Heart left ventricle (tissue), 16 donors: ENCODE measurements around the gene DDTL. TPM values are rescaled to one million over a fixed set of nuclear protein-coding genes. Genes with fewer than 3 reads are reported as not detected.

Source experiments
- ATAC-seq, 4 donors: fragments of 200-7000 bp; cut with Tn5 transposase; one replicate each; pipeline ENCODE4 v1.9.1; 2020 to 2022; ENCODE audit warnings: moderate library complexity in 4 of 4, mild to moderate bottlenecking in 3 of 4, moderate number of reproducible peaks in 1 of 4
- DNase-seq, 5 donors: peaks; one replicate each; pipeline ENCODE4 v3.0.0-alpha.2; 2020
- H3K27ac ChIP-seq, 12 donors: fragments of 200-600 bp; sonication (generic) in 4 of 12; one replicate each; pipeline versions ENCODE4 v1.5.0 to v1.8.0; 2016 to 2022; ENCODE audit warnings: mild to moderate bottlenecking in 2 of 12
- H3K27me3 ChIP-seq, 9 donors: fragments of 200-600 bp; sonication (generic) in 2 of 9; one replicate each; pipeline versions ENCODE4 v1.5.1 to v1.8.0; 2016 to 2022; ENCODE audit warnings: mild to moderate bottlenecking in 3 of 9
- H3K36me3 ChIP-seq, 9 donors: fragments of 200-600 bp; sonication (generic) in 2 of 9; one replicate each; pipeline versions ENCODE4 v1.5.0 to v1.8.0; 2018 to 2022; ENCODE audit warnings: mild to moderate bottlenecking in 2 of 9
- H3K4me1 ChIP-seq, 12 donors: fragments of 200-600 bp; sonication (generic) in 4 of 12; one replicate each; pipeline versions ENCODE4 v1.5.0 to v1.8.0; 2016 to 2022; ENCODE audit warnings: mild to moderate bottlenecking in 3 of 12
- H3K4me3 ChIP-seq, 12 donors: fragments of 200-600 bp; sonication (generic) in 4 of 12; one replicate each; pipeline versions ENCODE4 v1.5.0 to v1.8.0; 2017 to 2022; ENCODE audit warnings: mild to moderate bottlenecking in 9 of 12, moderate library complexity in 4 of 12
- H3K9me3 ChIP-seq, 12 donors: fragments of 200-600 bp; sonication (generic) in 4 of 12; one replicate each; pipeline versions ENCODE4 v1.5.0 to v1.8.0; 2016 to 2022; ENCODE audit warnings: mild to moderate bottlenecking in 1 of 12
- POLR2A ChIP-seq, 2 donors: fragments of 450-650 bp; IDR thresholded peaks; one replicate each; pipeline ENCODE4 v1.6.1; 2017; ENCODE audit warnings: antibody characterized with exemption in 2 of 2, mild to moderate bottlenecking in 2 of 2, moderate library complexity in 2 of 2
- WGBS, 4 donors: extraction: QIAGEN DNeasy Blood & Tissue Kit in 2 of 4; methylation state at CpG; one replicate each; pipeline versions ENCODE4 v1.1.5 to v1.1.7; 2013 to 2018; 5-methylcytosine and 5-hydroxymethylcytosine counted together
- intact Hi-C, 10 donors: fragments of 100-400 bp; cut with DNase I; formaldehyde crosslinking; loops; one replicate each; pipeline versions ENCODE4 v1.11.1 to v1.14.2; 2022
- polyA plus RNA-seq, 2 donors: library from polyadenylated mRNA; stranded (reverse); fragments of 200-250 nt; gene quantifications; one replicate each; pipeline ENCODE4 v1.2.3, GENCODE V29; 2013
- total RNA-seq, 9 donors: library from RNA; depleted of rRNA in 2 of 9; stranded (reverse); fragments of >200 nt in 2 of 9; fragmentation: NEBNext Ultra II Directional in 3 of 9; extraction: Animal tissue kit (Norgen Biotek cat#: 25700) in 3 of 9; gene quantifications; one replicate each; pipeline versions ENCODE4 v1.1.0 to v1.2.4, GENCODE V29; 2016 to 2023
- TF ChIP-seq, protein P1 (sequence below), 12 donors: fragments of 200-600 bp; sonication (generic) in 4 of 12; IDR thresholded peaks; one replicate each; pipeline versions ENCODE4 v1.5.0 to v1.8.0; 2018 to 2022; ENCODE audit warnings: antibody characterized with exemption in 12 of 12, mild to moderate bottlenecking in 5 of 12
- donor health status: ischemic (EF 13 %, LVEDD 7.1; RV severe dilation, severe dysfunction).
- donor health status: healthy with polysubstance abuse.
- donor health status: DM: no; HTN: yes; CAD: no.
- donor health status: DM: no; HTN: no; CAD: no.
- donor health status: ischemic (EF 25% LVEDD 6.9; RV normal size, moderate dysfunction).
- donor health status: ischemic (EF 25% LVEDD 5.7; RV mildly dilated, moderate dysfunction).
- donor health status: healthy.
- donor health status: DM: yes; HTN: yes; CAD: no.
- donor health status: ischemic (EF 35%, LVEDD 5.7; RV mildly dilated, moderate dysfunction).
- donor health status: nonischemic (EF 11% LVEDD 7.7; RV severe dilation, severe dysfunction).
- donor health status: DM: yes; HTN: yes; CAD: no.
- donor health status: PGD.
- donor health status: ischemic (EF 29% LVEDD 5.4; RV normal size, mild dysfunction).
- donor health status: nonischemic (EF 23%, LVEDD 6.1; RV moderate dilation, normal function).

DDTL gene
- total and polyA plus RNA-seq, 11 donors: 1.1 to 6.7 (median 2.2) TPM; not detected in 4

DNA sequence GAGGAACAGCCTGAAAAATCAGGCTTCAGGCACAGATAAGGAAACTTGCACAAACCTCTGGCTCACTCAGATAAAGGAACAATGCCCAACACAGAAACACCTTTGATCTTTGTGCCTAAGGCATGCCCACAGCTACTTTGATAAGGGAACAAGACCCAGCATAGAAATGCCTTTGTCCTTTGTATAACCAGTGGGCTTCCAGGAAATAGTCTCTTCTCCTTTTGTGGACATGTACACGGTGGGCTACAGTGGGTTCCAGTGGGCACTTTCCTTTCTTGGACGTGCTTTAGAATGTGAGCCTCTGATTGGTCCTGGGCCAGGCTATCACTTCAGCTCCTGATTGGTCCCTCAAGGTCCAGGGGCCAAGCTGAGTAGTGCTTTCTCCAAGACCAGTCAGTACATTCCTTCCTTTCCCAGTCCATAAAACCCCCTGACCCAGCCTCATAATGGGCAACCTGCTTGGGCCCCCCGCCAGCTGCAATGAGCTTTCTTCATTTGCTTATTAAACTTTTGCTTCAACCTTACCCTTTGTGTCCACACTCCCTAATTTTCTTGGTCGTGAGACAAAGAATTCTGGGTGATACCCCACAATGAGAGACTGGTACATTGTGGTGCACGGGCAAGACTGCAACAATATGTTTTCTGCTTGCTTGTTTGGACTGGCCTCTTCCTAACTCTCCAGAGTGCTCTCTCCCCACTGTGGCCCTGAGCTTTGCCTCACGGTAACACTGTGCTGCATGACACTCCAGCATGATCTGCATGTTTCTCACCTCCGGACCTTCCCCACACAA, 42.7 kb downstream of the DDTL start:
- Histone ChIP-seq H3K27ac (no peak overlapping the region), H3K4me3 (no peak overlapping the region), H3K36me3 (no peaks in the 10 kb centered on the region), H3K27me3 (no peaks in the 10 kb centered on the region), H3K9me3 (no peaks in the 10 kb centered on the region), H3K4me1 (peaks cover 0 to 32% (median 22%) of the 10 kb centered on the region in 12 donors)
- no peak for ATAC-seq
- DNase-seq: no peak
- TF ChIP-seq POLR2A (IDR thresholded peaks at IDR 0.05): no peak
- TF ChIP-seq, protein P1, sequence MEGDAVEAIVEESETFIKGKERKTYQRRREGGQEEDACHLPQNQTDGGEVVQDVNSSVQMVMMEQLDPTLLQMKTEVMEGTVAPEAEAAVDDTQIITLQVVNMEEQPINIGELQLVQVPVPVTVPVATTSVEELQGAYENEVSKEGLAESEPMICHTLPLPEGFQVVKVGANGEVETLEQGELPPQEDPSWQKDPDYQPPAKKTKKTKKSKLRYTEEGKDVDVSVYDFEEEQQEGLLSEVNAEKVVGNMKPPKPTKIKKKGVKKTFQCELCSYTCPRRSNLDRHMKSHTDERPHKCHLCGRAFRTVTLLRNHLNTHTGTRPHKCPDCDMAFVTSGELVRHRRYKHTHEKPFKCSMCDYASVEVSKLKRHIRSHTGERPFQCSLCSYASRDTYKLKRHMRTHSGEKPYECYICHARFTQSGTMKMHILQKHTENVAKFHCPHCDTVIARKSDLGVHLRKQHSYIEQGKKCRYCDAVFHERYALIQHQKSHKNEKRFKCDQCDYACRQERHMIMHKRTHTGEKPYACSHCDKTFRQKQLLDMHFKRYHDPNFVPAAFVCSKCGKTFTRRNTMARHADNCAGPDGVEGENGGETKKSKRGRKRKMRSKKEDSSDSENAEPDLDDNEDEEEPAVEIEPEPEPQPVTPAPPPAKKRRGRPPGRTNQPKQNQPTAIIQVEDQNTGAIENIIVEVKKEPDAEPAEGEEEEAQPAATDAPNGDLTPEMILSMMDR (IDR thresholded peaks at IDR 0.05): no peak
- intact Hi-C loops: loop anchor here in 8 of 10 donors (5.0 to 10.0 kb wide), 7 partner anchors 57 to 165 kb away; no protein-coding TSS in a partner anchor
- WGBS, 4 donors: 81 to 89% (median 87%) methylated on average over 7 of the region's 7 CpGs

DNA sequence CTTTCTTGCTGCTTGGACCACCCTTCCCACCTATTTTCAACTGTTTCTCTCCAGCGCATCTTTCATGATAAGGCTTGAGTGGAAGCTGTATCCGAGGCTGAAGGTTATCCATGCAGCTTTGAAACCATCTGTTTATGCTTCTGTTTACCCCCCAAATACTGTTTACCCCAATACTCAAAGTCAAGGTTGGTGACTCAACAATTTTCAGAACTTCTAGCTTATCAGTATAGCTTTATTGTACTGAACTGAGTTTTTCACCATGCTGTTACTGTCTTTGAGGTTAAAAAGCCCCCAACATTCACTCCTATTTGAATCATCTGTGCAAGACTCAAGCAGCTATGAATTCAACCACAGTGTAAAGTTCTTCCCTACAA, 43.3 kb downstream of the DDTL start:
- DNase-seq (no peak), ATAC-seq (no peak)
- Histone ChIP-seq H3K36me3 (no peaks in the 10 kb centered on the region), H3K27ac (no peak overlapping the region), H3K9me3 (no peaks in the 10 kb centered on the region), H3K4me3 (no peak overlapping the region), H3K27me3 (no peaks in the 10 kb centered on the region), H3K4me1 (peaks cover 0 to 30% (median 19%) of the 10 kb centered on the region in 12 donors)
- intact Hi-C loops: loop anchor here in 1 of 10 donors (10.0 kb wide), 1 partner anchor 145 kb away; no protein-coding TSS in a partner anchor
- WGBS, 4 donors: 91 to 98% (median 93%) methylated on average over 2 of the region's 2 CpGs
- TF ChIP-seq POLR2A (IDR thresholded peaks at IDR 0.05): no peak
- TF ChIP-seq, protein P1 (IDR thresholded peaks at IDR 0.05): no peak

DNA sequence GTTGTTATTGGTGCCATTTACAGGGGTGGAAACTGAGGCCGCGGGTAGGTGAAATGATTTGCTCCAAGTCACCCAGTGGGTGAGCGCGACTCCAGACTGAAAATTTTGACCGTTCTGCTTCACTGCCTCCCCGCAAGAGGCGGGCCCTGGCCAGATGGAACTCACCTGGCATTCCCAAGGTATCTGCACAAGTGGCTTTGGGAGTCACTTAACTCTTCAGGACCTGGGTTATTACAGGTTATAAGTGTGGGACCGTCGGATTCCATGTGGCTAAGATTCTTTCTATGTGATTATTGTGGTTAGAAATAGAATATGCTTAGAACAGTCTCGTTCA, 45.0 kb downstream of the DDTL start:
- no peak for DNase-seq
- Histone ChIP-seq H3K27ac (peak overlapping the region; percentile 33 to 92 (median 84)), H3K36me3 (no peaks in the 10 kb centered on the region), H3K9me3 (peaks cover 0 to 3% (median 0%) of the 10 kb centered on the region in 12 donors), H3K4me3 (peak overlapping the region; percentile 57 to 98 (median 94)), H3K4me1 (peaks cover 0 to 18% (median 12%) of the 10 kb centered on the region in 12 donors), H3K27me3 (no peaks in the 10 kb centered on the region)
- 1 to 2% (median 1%) methylated on average over 10 of the region's 10 CpGs for WGBS, 4 donors
- ATAC-seq: peak in 1 of 4 donors; percentile 1
- intact Hi-C loops: loop anchor here in 1 of 10 donors (10.0 kb wide), 1 partner anchor 143 kb away; no protein-coding TSS in a partner anchor
- no peak for TF ChIP-seq POLR2A (IDR thresholded peaks at IDR 0.05)
- TF ChIP-seq, protein P1 (IDR thresholded peaks at IDR 0.05): no peak

DNA sequence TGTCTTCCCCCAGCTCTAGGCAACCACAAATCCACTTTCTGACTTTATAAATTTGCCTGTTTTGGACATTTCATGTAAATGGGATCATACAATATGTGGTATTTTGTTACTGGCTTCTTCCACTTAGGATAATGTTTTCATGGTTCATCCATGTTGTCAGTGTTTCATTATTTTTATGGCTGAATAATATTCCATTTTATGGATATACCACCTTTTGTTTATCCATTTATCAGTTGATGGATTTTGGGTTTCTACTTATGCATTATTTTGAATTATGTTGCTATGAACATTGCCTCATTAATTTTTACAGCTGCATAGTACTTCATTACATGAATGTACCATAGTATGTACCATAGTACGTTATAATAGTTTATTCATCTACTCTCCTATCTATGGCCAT, 49.5 kb downstream of the DDTL start:
- intact Hi-C loops: loop anchor here in 1 of 10 donors (5.0 to 10.0 kb wide), 2 partner anchors 41 to 139 kb away; no protein-coding TSS in a partner anchor
- no peak overlapping the region for H3K4me3 ChIP-seq
- DNase-seq: no peak
- peaks cover 0 to 12% (median 5%) of the 10 kb centered on the region in 9 donors for H3K36me3 ChIP-seq
- no peaks in the 10 kb centered on the region for H3K27me3 ChIP-seq
- H3K4me1 ChIP-seq: peaks cover 0 to 18% (median 12%) of the 10 kb centered on the region in 12 donors
- TF ChIP-seq, protein P1 (IDR thresholded peaks at IDR 0.05): no peak
- TF ChIP-seq POLR2A (IDR thresholded peaks at IDR 0.05): no peak
- peaks cover 0 to 3% (median 0%) of the 10 kb centered on the region in 12 donors for H3K9me3 ChIP-seq
- no peak overlapping the region for H3K27ac ChIP-seq
- ATAC-seq: no peak
- WGBS, 4 donors: 95 to 100% (median 98%) methylated on average over 1 of the region's 1 CpG
